ENCODE measurements around the gene PGBD5. TPM values are rescaled to one million over a fixed set of nuclear protein-coding genes. Genes with fewer than 3 reads are reported as not detected.

The PGBD5 gene
- total and polyA plus RNA-seq, 2 of the 13 experiments (the other 11 are each of a cell fraction or from before 2014, with no cell fraction given) = 0.04 to 0.13 TPM

DNA sequence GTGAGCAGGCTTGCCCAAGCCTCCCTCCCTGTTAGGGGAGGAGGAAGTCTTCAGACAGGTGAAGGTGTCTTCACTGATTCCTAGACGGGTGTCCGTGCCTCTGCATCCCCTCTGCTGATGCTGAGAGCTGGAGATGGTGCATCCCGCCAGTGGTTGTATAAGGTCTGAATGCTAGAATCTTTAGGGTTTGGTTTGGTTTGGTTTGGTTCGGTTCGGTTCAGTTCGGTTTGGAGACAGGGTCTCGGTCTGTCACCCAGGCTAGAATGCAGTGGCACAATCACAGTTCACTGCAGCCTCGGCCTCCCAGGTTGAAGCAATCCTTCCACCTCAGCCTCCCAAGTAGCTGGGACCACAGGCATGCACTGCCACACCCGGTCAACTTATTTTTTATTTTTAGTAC lies 153.6 kb downstream of the PGBD5 start:
- FAIRE-seq = no peak
- intact Hi-C loops (cut with micrococcal nuclease; ENCODE audit: unreplicated experiment) = no loop called here
- Histone ChIP-seq H3K4me3 (replicated peaks in 1 of 3; ENCODE audit: insufficient read depth in 1 of 3, low read depth in 2 of 3, low read length in 3 of 3) (no peak overlapping the region), H3K27me3 (ENCODE audit: control insufficient read depth in 1 of 2, insufficient read depth in 2 of 2, low read length in 2 of 2) (no peaks in the 10 kb centered on the region), H3K4me2 (ENCODE audit: low read depth, low read length) (no peak overlapping the region), H3K4me1 (ENCODE audit: insufficient read depth, low read length) (no peaks in the 10 kb centered on the region), H3K27ac (ENCODE audit: extremely low read length, insufficient read depth, low read length) (no peak overlapping the region), H4K20me1 (ENCODE audit: insufficient read depth, low read length) (peaks cover 2% of the 10 kb centered on the region; the same call in 1 of the 2 replicates), H3K36me3 (replicated peaks in 1 of 2; ENCODE audit: control insufficient read depth in 1 of 2, insufficient read depth in 2 of 2, low read length in 2 of 2) (peaks cover 4 to 23% of the 10 kb centered on the region in 2 experiments), H3K9ac (ENCODE audit: insufficient read depth, low read depth, low read length) (no peak overlapping the region), H3K9me3 (ENCODE audit: low read length) (no peaks in the 10 kb centered on the region), H3K79me2 (ENCODE audit: insufficient read depth, low read length) (no peaks in the 10 kb centered on the region), H2AFZ (ENCODE audit: low read length) (no peak overlapping the region)
- TF ChIP-seq, protein P1, sequence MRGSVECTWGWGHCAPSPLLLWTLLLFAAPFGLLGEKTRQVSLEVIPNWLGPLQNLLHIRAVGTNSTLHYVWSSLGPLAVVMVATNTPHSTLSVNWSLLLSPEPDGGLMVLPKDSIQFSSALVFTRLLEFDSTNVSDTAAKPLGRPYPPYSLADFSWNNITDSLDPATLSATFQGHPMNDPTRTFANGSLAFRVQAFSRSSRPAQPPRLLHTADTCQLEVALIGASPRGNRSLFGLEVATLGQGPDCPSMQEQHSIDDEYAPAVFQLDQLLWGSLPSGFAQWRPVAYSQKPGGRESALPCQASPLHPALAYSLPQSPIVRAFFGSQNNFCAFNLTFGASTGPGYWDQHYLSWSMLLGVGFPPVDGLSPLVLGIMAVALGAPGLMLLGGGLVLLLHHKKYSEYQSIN (CRISPR knock-in tag; IDR thresholded peaks at IDR 0.05; ENCODE audit: borderline replicate concordance) = no peak
- TF ChIP-seq THYN1 (CRISPR knock-in tag; IDR thresholded peaks at IDR 0.05; ENCODE audit: borderline replicate concordance, low read depth) (no peak), SUZ12 (IDR thresholded peaks at IDR 0.05; ENCODE audit: low read depth, low read length) (no peak), ATM (IDR thresholded peaks at IDR 0.05; ENCODE audit: borderline replicate concordance) (no peak), PCBP1 (IDR thresholded peaks at IDR 0.05; ENCODE audit: borderline replicate concordance, low read depth, low read length) (no peak), ARNT (IDR thresholded peaks at IDR 0.05) (no peak), KMT2B (CRISPR knock-in tag; IDR thresholded peaks at IDR 0.05) (no peak), GLI4 (CRISPR knock-in tag; IDR thresholded peaks at IDR 0.05; ENCODE audit: borderline replicate concordance) (no peak), ZNF235 (CRISPR knock-in tag; IDR thresholded peaks at IDR 0.05; ENCODE audit: borderline replicate concordance) (no peak), SP4 (CRISPR knock-in tag; IDR thresholded peaks at IDR 0.05) (no peak), ZNF530 (CRISPR knock-in tag; IDR thresholded peaks at IDR 0.05; ENCODE audit: low read depth) (no peak), FOXP1 (IDR thresholded peaks at IDR 0.05) (no peak), FOXP1 (CRISPR knock-in tag; IDR thresholded peaks at IDR 0.05) (no peak), ASH2L (IDR thresholded peaks at IDR 0.05; ENCODE audit: insufficient read length, low read depth, low read length) (no peak), ETV6 (CRISPR knock-in tag; conservative IDR thresholded peaks at IDR 0.05) (no peak), ZNF160 (CRISPR knock-in tag; IDR thresholded peaks at IDR 0.05) (no peak), TP53 (CRISPR knock-in tag; conservative IDR thresholded peaks at IDR 0.05) (no peak)
- TF ChIP-seq, protein P2, sequence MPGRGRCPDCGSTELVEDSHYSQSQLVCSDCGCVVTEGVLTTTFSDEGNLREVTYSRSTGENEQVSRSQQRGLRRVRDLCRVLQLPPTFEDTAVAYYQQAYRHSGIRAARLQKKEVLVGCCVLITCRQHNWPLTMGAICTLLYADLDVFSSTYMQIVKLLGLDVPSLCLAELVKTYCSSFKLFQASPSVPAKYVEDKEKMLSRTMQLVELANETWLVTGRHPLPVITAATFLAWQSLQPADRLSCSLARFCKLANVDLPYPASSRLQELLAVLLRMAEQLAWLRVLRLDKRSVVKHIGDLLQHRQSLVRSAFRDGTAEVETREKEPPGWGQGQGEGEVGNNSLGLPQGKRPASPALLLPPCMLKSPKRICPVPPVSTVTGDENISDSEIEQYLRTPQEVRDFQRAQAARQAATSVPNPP (CRISPR knock-in tag; IDR thresholded peaks at IDR 0.05) = no peak
- TF ChIP-seq, protein P3, sequence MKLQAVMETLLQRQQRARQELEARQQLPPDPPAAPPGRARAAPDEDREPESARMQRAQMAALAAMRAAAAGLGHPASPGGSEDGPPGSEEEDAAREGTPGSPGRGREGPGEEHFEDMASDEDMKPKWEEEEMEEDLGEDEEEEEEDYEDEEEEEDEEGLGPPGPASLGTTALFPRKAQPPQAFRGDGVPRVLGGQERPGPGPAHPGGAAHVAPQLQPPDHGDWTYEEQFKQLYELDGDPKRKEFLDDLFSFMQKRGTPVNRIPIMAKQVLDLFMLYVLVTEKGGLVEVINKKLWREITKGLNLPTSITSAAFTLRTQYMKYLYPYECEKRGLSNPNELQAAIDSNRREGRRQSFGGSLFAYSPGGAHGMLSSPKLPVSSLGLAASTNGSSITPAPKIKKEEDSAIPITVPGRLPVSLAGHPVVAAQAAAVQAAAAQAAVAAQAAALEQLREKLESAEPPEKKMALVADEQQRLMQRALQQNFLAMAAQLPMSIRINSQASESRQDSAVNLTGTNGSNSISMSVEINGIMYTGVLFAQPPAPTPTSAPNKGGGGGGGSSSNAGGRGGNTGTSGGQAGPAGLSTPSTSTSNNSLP (IDR thresholded peaks at IDR 0.05; ENCODE audit: low read depth, low read length) = no peak
- TF ChIP-seq, protein P4, sequence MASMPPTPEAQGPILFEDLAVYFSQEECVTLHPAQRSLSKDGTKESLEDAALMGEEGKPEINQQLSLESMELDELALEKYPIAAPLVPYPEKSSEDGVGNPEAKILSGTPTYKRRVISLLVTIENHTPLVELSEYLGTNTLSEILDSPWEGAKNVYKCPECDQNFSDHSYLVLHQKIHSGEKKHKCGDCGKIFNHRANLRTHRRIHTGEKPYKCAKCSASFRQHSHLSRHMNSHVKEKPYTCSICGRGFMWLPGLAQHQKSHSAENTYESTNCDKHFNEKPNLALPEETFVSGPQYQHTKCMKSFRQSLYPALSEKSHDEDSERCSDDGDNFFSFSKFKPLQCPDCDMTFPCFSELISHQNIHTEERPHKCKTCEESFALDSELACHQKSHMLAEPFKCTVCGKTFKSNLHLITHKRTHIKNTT (CRISPR knock-in tag; IDR thresholded peaks at IDR 0.05) = no peak
- BruUV-seq (replicated peaks) = no TSS peak
- in situ Hi-C loops (cut with HindIII; ENCODE audit: extremely low pct_ligation_motif_present, low pct_unique_long_range_greater_than_20kb) = no loop called here
- WGBS (ENCODE audit: low lambda C conversion rate) = 96% methylated on average over 9 of the region's 9 CpGs
- CTCF ChIA-PET (ENCODE audit: low intra/inter-chr PET ratio, low total read pairs) = no interaction called here
- POLR2A ChIA-PET = no interaction called here
- no peak for DNase-seq (ENCODE audit: low spot score)
- ATAC-seq = no peak
